Fibroblast of the conjunctiva (primary cell): Measurements from ENCODE around the gene ATP6V0B.

Source experiments
- DNase-seq: peaks from one replicate; pipeline ENCODE4 v3.0.0-alpha.2; 2010; ENCODE audit warnings: low read depth

ATP6V0B gene

GRCh38 chr1:44008259-44008658 lies 33.5 kb downstream of the ATP6V0B start:
- DNase-seq = no peak

GRCh38 chr1:44010935-44011471 lies 36.2 kb downstream of the ATP6V0B start:
- no peak for DNase-seq

- no peak for DNase-seq
These were observed 37.6 kb downstream of the ATP6V0B start for GRCh38 chr1:44012404-44012803.

- no peak for DNase-seq
These were observed 38.3 kb downstream of the ATP6V0B start for GRCh38 chr1:44012941-44013609.

- no peak for DNase-seq
These were observed 39.2 kb downstream of the ATP6V0B start for GRCh38 chr1:44013949-44014348.

GRCh38 chr1:44014365-44015104 lies 39.8 kb downstream of the ATP6V0B start:
- DNase-seq = no peak

- no peak for DNase-seq
These were observed 40.4 kb downstream of the ATP6V0B start for GRCh38 chr1:44015206-44015605.

GRCh38 chr1:44016041-44016889 lies 41.5 kb downstream of the ATP6V0B start:
- no peak for DNase-seq

GRCh38 chr1:44016890-44017400 lies 42.2 kb downstream of the ATP6V0B start:
- DNase-seq = no peak

- no peak for DNase-seq
These were observed 44.7 kb downstream of the ATP6V0B start for GRCh38 chr1:44019466-44019948.

GRCh38 chr1:44020464-44020863 lies 45.7 kb downstream of the ATP6V0B start:
- no peak for DNase-seq

- no peak for DNase-seq
These were observed 46.4 kb downstream of the ATP6V0B start for GRCh38 chr1:44021156-44021555.

GRCh38 chr1:44021581-44022321 lies 47.0 kb downstream of the ATP6V0B start:
- DNase-seq = no peak

GRCh38 chr1:44024031-44024902 lies 49.5 kb downstream of the ATP6V0B start:
- no peak for DNase-seq

GRCh38 chr1:44024903-44025525 lies 50.3 kb downstream of the ATP6V0B start:
- no peak for DNase-seq

- no peak for DNase-seq
These were observed 51.1 kb downstream of the ATP6V0B start for GRCh38 chr1:44025816-44026215.

GRCh38 chr1:44027320-44027719 lies 52.6 kb downstream of the ATP6V0B start:
- no peak for DNase-seq
